Measurements from ENCODE around the gene GGA3.
A peak's percentile ranks its signal among the peaks of the same experiment; 100 is the strongest.
"Not testable (repeated sequence)": the region's sequence is repeated elsewhere in the genome, so short reads cannot be mapped to it uniquely, and the experiment has no call there.

The GGA3 gene

GRCh38 chr17:75231741-75232464 lies 29.5 kb downstream of the GGA3 start:
- Histone ChIP-seq H3K9ac (ENCODE audit: low read length) (no peak overlapping the region), H3K9me3 (ENCODE audit: control insufficient read depth, low read length) (no peaks in the 10 kb centered on the region), H3K4me1 (ENCODE audit: control insufficient read depth, insufficient read depth, low read length) (peaks cover 28% of the 10 kb centered on the region), H3K4me3 (ENCODE audit: low read length) (no peak overlapping the region), H3K36me3 (ENCODE audit: control insufficient read depth, insufficient read depth, low read length, severe bottlenecking) (peaks cover 62% of the 10 kb centered on the region), H3K27me3 (replicated peaks; ENCODE audit: control insufficient read depth, insufficient read depth, low read length) (no peaks in the 10 kb centered on the region)
- no peak for DNase-seq (ENCODE audit: low read depth)

DNA sequence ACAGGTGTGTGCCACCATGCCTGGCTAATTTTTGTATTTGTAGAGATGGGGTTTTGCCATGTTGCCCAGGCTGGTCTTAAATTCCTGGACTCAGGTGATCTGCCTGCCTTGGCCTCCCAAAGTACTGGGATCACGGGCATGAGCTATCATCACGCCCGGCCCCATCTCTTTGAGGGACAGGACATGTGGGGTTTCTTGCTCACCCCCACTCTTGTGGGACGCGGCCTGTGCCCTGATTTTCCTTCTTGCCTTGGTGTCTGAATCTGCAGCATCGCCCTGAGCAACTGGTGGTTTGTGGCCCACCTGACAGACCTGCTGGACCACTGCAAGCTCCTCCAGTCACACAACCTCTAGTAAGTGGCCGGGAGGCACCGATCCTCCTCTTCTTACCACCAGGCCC lies 30.3 kb downstream of the GGA3 start:
- Histone ChIP-seq H3K9me3 (ENCODE audit: control insufficient read depth, low read length) (no peaks in the 10 kb centered on the region), H3K4me3 (ENCODE audit: low read length) (no peak overlapping the region), H3K36me3 (ENCODE audit: control insufficient read depth, insufficient read depth, low read length, severe bottlenecking) (peaks cover 62% of the 10 kb centered on the region), H3K9ac (ENCODE audit: low read length) (no peak overlapping the region), H3K4me1 (ENCODE audit: control insufficient read depth, insufficient read depth, low read length) (peaks cover 21% of the 10 kb centered on the region), H3K27me3 (replicated peaks; ENCODE audit: control insufficient read depth, insufficient read depth, low read length) (no peaks in the 10 kb centered on the region)
- DNase-seq (ENCODE audit: low read depth) = no peak

DNA sequence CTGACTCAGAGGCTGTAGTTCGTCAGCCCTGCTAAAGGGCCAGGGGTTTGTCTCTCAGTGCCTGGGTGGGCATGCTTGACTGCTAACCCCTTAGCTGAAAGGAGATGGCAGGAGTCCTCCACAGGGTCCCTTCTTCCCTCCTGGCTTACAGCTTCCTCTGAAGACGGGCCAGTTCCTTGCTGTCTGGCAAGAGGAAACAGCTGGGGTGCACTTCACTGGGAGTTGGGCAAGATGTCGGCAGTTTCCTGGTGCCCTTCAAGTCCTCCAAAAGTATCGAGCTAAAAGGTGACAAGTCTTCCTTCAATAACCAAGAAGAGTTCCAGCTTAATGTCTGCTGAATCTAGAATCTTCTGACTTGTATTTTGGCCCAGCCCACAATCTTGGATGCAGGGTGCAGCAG lies 32.6 kb downstream of the GGA3 start:
- DNase-seq (ENCODE audit: low read depth) = no peak
- Histone ChIP-seq H3K4me3 (ENCODE audit: low read length) (no peak overlapping the region), H3K36me3 (ENCODE audit: control insufficient read depth, insufficient read depth, low read length, severe bottlenecking) (peaks cover 57% of the 10 kb centered on the region), H3K9me3 (ENCODE audit: control insufficient read depth, low read length) (no peaks in the 10 kb centered on the region), H3K9ac (ENCODE audit: low read length) (peak overlapping the region; percentile 65), H3K27me3 (replicated peaks; ENCODE audit: control insufficient read depth, insufficient read depth, low read length) (no peaks in the 10 kb centered on the region), H3K4me1 (ENCODE audit: control insufficient read depth, insufficient read depth, low read length) (peaks cover 21% of the 10 kb centered on the region)

GRCh38 chr17:75228305-75228704 lies 33.1 kb downstream of the GGA3 start:
- no peak for DNase-seq (ENCODE audit: low read depth)
- H3K4me1 ChIP-seq (ENCODE audit: control insufficient read depth, insufficient read depth, low read length) = peaks cover 21% of the 10 kb centered on the region
- no peak overlapping the region for H3K4me3 ChIP-seq (ENCODE audit: low read length)
- H3K9ac ChIP-seq (ENCODE audit: low read length) = peak overlapping the region; percentile 65
- H3K36me3 ChIP-seq (ENCODE audit: control insufficient read depth, insufficient read depth, low read length, severe bottlenecking) = peaks cover 57% of the 10 kb centered on the region
- no peaks in the 10 kb centered on the region for H3K27me3 ChIP-seq (replicated peaks; ENCODE audit: control insufficient read depth, insufficient read depth, low read length)
- no peaks in the 10 kb centered on the region for H3K9me3 ChIP-seq (ENCODE audit: control insufficient read depth, low read length)

DNA sequence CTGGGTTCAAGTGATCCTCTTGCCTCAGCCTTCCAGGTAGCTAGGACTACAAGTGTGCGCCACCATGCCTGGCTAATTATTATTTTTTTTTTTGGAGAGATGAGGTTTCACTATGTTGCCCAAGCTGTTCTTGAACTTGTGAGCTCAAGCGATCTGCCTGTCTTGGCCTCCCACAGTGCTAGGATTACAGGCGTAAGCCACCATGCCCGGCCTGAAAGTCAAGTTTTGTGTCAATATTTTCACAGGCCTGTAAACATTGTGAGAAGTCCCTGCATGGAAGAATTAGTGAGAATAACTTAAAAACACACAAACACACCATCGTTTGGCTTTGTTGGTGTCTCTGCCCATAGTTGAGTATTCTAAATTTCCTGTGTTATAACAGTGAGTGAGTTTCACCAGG lies 33.7 kb downstream of the GGA3 start:
- H3K4me1 ChIP-seq (ENCODE audit: control insufficient read depth, insufficient read depth, low read length) = peaks cover 21% of the 10 kb centered on the region
- no peaks in the 10 kb centered on the region for H3K9me3 ChIP-seq (ENCODE audit: control insufficient read depth, low read length)
- no peaks in the 10 kb centered on the region for H3K27me3 ChIP-seq (replicated peaks; ENCODE audit: control insufficient read depth, insufficient read depth, low read length)
- H3K4me3 ChIP-seq (ENCODE audit: low read length) = no peak overlapping the region
- no peak for DNase-seq (ENCODE audit: low read depth)
- peak overlapping the region; percentile 62 for H3K9ac ChIP-seq (ENCODE audit: low read length)
- H3K36me3 ChIP-seq (ENCODE audit: control insufficient read depth, insufficient read depth, low read length, severe bottlenecking) = peaks cover 56% of the 10 kb centered on the region

DNA sequence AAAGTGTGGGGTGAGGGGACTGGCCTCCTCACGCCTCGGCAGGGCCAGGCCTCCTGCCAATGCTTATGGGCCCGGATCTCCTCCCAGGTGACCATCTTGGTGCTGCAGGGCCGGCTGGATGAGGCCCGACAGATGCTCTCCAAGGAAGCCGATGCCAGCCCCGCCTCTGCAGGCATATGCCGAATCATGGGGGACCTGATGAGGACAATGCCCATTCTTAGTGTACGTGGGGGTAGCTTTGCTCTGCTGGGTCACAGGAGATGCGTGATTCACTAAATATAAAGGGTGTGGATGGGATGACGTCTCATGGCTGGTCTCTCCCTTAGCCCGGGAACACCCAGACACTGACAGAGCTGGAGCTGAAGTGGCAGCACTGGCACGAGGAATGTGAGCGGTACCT lies 36.4 kb downstream of the GGA3 start:
- no peaks in the 10 kb centered on the region for H3K9me3 ChIP-seq (ENCODE audit: control insufficient read depth, low read length)
- H3K36me3 ChIP-seq (ENCODE audit: control insufficient read depth, insufficient read depth, low read length, severe bottlenecking) = peaks cover 46% of the 10 kb centered on the region
- H3K9ac ChIP-seq (ENCODE audit: low read length) = no peak overlapping the region
- DNase-seq (ENCODE audit: low read depth) = no peak
- H3K4me1 ChIP-seq (ENCODE audit: control insufficient read depth, insufficient read depth, low read length) = peaks cover 21% of the 10 kb centered on the region
- H3K4me3 ChIP-seq (ENCODE audit: low read length) = no peak overlapping the region
- H3K27me3 ChIP-seq (replicated peaks; ENCODE audit: control insufficient read depth, insufficient read depth, low read length) = no peaks in the 10 kb centered on the region

DNA sequence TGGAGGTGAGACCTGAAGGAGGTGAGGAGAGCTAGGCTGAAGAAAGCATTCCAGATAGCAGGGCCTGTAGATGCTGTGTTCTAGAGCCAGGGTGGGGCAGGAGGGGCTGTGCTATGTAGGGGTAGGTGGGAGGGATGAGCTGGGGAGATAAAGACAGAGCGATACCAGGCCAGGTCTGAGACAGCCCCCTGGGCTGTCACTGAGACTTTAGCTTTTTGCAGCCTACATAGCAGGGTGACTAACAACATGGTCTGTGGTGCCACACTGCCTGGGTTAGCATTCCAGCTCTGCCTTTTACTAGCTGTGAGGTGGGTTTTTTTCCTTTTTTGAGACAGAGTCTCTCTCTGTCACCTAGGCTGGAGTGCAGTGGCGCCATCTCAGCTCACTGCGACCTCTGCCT lies 41.6 kb downstream of the GGA3 start:
- H3K36me3 ChIP-seq (ENCODE audit: control insufficient read depth, insufficient read depth, low read length, severe bottlenecking) = peaks cover 65% of the 10 kb centered on the region
- DNase-seq (ENCODE audit: low read depth) = no peak

GRCh38 chr17:75218131-75218530 lies 43.3 kb downstream of the GGA3 start:
- no peaks in the 10 kb centered on the region for H3K4me1 ChIP-seq (ENCODE audit: control insufficient read depth, insufficient read depth, low read length)
- H3K4me3 ChIP-seq (ENCODE audit: low read length) = no peak overlapping the region
- DNase-seq (ENCODE audit: low read depth) = no peak
- H3K9ac ChIP-seq (ENCODE audit: low read length) = no peak overlapping the region
- no peaks in the 10 kb centered on the region for H3K9me3 ChIP-seq (ENCODE audit: control insufficient read depth, low read length)
- H3K27me3 ChIP-seq (replicated peaks; ENCODE audit: control insufficient read depth, insufficient read depth, low read length) = no peaks in the 10 kb centered on the region
- peaks cover 77% of the 10 kb centered on the region for H3K36me3 ChIP-seq (ENCODE audit: control insufficient read depth, insufficient read depth, low read length, severe bottlenecking)

More for the DNA sequence above, 41.6 kb downstream of the GGA3 start:
- Histone ChIP-seq H3K27me3 (replicated peaks; ENCODE audit: control insufficient read depth, insufficient read depth, low read length) (no peaks in the 10 kb centered on the region), H3K4me1 (ENCODE audit: control insufficient read depth, insufficient read depth, low read length) (no peaks in the 10 kb centered on the region), H3K4me3 (ENCODE audit: low read length) (no peak overlapping the region), H3K9me3 (ENCODE audit: control insufficient read depth, low read length) (no peaks in the 10 kb centered on the region), H3K9ac (ENCODE audit: low read length) (no peak overlapping the region)

DNA sequence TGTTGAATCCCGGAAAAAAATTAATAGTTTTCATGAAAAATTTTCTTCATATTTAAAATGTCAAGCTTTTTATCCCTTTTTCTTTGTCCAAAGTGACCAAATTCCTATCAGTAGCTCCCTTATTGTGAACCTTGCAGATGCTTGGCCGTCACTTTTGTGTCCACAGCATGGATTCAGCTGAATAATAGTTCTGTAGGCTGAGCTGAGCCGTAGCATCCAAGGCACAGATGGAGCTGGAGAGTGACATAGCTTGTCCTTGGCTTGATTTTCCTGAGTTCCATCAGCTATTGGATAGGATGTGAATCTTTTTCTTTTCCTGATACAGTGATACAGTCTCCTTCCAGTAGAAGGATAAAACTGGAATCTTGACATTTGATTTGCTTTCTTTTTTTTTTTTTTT lies 52.3 kb downstream of the GGA3 start:
- H3K36me3 ChIP-seq (ENCODE audit: control insufficient read depth, insufficient read depth, low read length, severe bottlenecking) = peaks cover 52% of the 10 kb centered on the region
- DNase-seq (ENCODE audit: low read depth) = no peak

DNA sequence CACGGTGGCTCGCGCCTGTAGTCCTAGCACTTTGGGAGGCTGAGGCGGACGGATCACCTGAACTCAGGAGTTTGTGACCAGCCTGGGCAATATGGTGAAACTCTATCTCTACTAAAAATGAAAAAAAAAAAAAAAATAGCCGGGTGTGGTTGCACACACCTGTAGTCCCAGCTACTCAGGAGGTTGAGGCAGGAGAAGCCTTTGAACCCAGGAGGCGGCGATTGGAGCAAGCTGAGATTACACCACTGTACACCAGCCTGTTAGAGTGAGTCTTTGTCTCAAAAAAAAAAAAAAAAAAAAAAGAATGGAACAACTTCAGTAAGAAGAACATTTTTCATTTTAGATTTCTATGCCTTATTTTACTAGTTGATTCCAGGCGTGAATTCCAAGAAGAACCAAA lies 53.2 kb downstream of the GGA3 start:
- Histone ChIP-seq H3K4me3 (ENCODE audit: low read length) (no peak overlapping the region), H3K9ac (ENCODE audit: low read length) (no peak overlapping the region), H3K4me1 (ENCODE audit: control insufficient read depth, insufficient read depth, low read length) (peaks cover 15% of the 10 kb centered on the region), H3K9me3 (ENCODE audit: control insufficient read depth, low read length) (no peaks in the 10 kb centered on the region), H3K36me3 (ENCODE audit: control insufficient read depth, insufficient read depth, low read length, severe bottlenecking) (peaks cover 44% of the 10 kb centered on the region), H3K27me3 (replicated peaks; ENCODE audit: control insufficient read depth, insufficient read depth, low read length) (no peaks in the 10 kb centered on the region)
- no peak for DNase-seq (ENCODE audit: low read depth)

More for the DNA sequence above, 52.3 kb downstream of the GGA3 start:
- H3K4me3 ChIP-seq (ENCODE audit: low read length) = no peak overlapping the region
- H3K27me3 ChIP-seq (replicated peaks; ENCODE audit: control insufficient read depth, insufficient read depth, low read length) = no peaks in the 10 kb centered on the region
- no peaks in the 10 kb centered on the region for H3K9me3 ChIP-seq (ENCODE audit: control insufficient read depth, low read length)
- H3K9ac ChIP-seq (ENCODE audit: low read length) = no peak overlapping the region
- H3K4me1 ChIP-seq (ENCODE audit: control insufficient read depth, insufficient read depth, low read length) = peaks cover 15% of the 10 kb centered on the region

DNA sequence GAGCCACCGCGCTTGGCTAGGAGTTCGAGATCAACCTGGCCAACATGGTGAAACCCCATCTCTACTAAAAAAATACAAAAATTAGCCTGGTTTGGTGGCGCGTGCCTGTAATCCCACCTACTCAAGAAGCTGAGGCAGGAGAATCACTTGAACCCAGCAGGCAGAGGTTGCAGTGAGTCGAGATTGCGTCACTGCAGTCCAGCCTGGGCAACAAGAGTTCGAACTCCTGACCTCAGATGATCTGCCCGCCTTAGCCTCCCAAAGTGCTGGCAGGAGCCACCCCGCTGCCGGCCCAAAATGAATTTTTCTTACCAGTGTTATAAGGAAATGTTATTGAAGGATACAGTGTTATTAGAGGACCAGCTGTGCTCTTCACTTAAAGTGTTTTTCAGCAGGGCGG lies 53.6 kb downstream of the GGA3 start:
- no peak for DNase-seq (ENCODE audit: low read depth)
- no peak overlapping the region for H3K9ac ChIP-seq (ENCODE audit: low read length)
- peaks cover 40% of the 10 kb centered on the region for H3K36me3 ChIP-seq (ENCODE audit: control insufficient read depth, insufficient read depth, low read length, severe bottlenecking)
- no peaks in the 10 kb centered on the region for H3K27me3 ChIP-seq (replicated peaks; ENCODE audit: control insufficient read depth, insufficient read depth, low read length)
- peaks cover 15% of the 10 kb centered on the region for H3K4me1 ChIP-seq (ENCODE audit: control insufficient read depth, insufficient read depth, low read length)
- no peaks in the 10 kb centered on the region for H3K9me3 ChIP-seq (ENCODE audit: control insufficient read depth, low read length)
- no peak overlapping the region for H3K4me3 ChIP-seq (ENCODE audit: low read length)

- not testable (repeated sequence) for DNase-seq (ENCODE audit: low read depth); H3K27me3 ChIP-seq (replicated peaks; ENCODE audit: control insufficient read depth, insufficient read depth, low read length); H3K9me3 ChIP-seq (ENCODE audit: control insufficient read depth, low read length)
- H3K9ac ChIP-seq (ENCODE audit: low read length) = peak overlapping the region; percentile 99
- peak overlapping the region; percentile 99 for H3K4me3 ChIP-seq (ENCODE audit: low read length)
- H3K36me3 ChIP-seq (ENCODE audit: control insufficient read depth, insufficient read depth, low read length, severe bottlenecking) = peaks cover 33% of the 10 kb centered on the region
- peaks cover 15% of the 10 kb centered on the region for H3K4me1 ChIP-seq (ENCODE audit: control insufficient read depth, insufficient read depth, low read length)
Observed at GRCh38 chr17:75207050-75207407, 54.4 kb downstream of the GGA3 start.
